SU-DHL-6 (cell line): ENCODE data around the gene CTBP1.

ENCODE experiments used
- EZH2phosphoT487 ChIP-seq: fragments of 200-600 bp; sonication (generic), shearing (Covaris generic); conservative IDR thresholded peaks from 2 replicates; pipeline ENCODE4 v1.6.1; 2018; ENCODE audit warnings: mild to moderate bottlenecking, antibody characterized with exemption, low read length, moderate library complexity, mixed read lengths
- TF ChIP-seq, protein P1 (sequence below): fragments of 200-600 bp; sonication (generic); IDR thresholded peaks from one replicate; pipeline ENCODE4 v1.5.1; 2017; ENCODE audit warnings: antibody characterized with exemption, mild to moderate bottlenecking, low read length, moderate library complexity; ENCODE audit not compliant: insufficient read depth, poor library complexity, severe bottlenecking

DNA sequence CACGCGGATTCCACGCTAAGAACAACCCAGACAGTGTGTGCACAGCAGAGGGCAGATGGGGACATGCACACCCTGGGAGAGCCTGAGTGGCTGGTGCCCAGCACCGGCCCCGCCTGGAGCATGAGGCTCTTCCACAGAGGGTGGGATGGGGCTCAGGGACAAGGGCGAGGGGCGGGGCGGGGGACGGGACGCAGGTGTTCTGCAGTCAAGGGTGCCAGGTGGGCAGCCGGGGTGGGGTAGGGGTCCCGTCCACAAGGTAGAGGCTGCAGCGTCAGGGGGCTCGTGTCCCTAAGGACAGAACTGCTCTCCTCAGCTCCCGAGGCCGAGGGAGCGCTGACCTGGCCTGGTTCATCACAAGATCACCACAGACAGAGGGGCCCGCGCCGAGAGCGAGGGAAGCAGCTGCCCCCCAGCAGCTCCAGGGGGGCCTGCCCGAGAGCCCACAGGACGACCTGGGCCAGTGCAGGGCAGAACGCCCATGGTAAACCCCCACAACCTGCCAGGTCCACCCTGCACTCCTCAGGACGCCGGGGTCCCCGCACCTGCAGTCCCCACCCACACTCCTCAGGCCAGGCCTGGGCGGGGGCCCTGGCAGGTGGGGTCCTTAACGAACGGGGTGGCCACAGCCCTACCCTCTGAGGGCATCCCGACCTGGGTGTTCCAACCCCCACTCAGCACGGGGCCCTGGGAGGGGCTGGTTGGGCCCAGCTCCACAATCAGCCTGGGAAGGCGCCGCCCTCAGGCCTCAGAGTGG lies 26.7 kb downstream of the CTBP1 start:
- TF ChIP-seq, protein P1, sequence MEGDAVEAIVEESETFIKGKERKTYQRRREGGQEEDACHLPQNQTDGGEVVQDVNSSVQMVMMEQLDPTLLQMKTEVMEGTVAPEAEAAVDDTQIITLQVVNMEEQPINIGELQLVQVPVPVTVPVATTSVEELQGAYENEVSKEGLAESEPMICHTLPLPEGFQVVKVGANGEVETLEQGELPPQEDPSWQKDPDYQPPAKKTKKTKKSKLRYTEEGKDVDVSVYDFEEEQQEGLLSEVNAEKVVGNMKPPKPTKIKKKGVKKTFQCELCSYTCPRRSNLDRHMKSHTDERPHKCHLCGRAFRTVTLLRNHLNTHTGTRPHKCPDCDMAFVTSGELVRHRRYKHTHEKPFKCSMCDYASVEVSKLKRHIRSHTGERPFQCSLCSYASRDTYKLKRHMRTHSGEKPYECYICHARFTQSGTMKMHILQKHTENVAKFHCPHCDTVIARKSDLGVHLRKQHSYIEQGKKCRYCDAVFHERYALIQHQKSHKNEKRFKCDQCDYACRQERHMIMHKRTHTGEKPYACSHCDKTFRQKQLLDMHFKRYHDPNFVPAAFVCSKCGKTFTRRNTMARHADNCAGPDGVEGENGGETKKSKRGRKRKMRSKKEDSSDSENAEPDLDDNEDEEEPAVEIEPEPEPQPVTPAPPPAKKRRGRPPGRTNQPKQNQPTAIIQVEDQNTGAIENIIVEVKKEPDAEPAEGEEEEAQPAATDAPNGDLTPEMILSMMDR, result no peak
- no peak for TF ChIP-seq EZH2phosphoT487
